HepG2 (cell line): ENCODE data around the gene EFCAB8. TPM values are rescaled to one million over a fixed set of nuclear protein-coding genes. Genes with fewer than 3 reads are reported as not detected.

ENCODE experiments used
- CBX5 ChIP-seq: sonication (generic); formaldehyde crosslinking; IDR thresholded peaks from 2 replicates; pipeline ENCODE4 v1.4.0; 2020; ENCODE audit warnings: missing genetic modification reagents, borderline replicate concordance
- CENPBD1 ChIP-seq: sonication (generic); formaldehyde crosslinking; IDR thresholded peaks from 2 replicates; pipeline ENCODE4 v1.8.0; 2022; ENCODE audit warnings: missing genetic modification reagents, low read depth, mild to moderate bottlenecking, borderline replicate concordance
- ELF3 ChIP-seq: IDR thresholded peaks from 2 replicates; pipeline ENCODE4 v1.6.1; 2016; ENCODE audit warnings: missing genetic modification reagents, missing compliant biosample characterization
- JUN ChIP-seq: sonication (generic); formaldehyde crosslinking; IDR thresholded peaks from 2 replicates; pipeline ENCODE4 v1.4.0; 2020; ENCODE audit warnings: mild to moderate bottlenecking, missing genetic modification reagents
- KDM5B ChIP-seq: sonication (generic); formaldehyde crosslinking; IDR thresholded peaks from 2 replicates; pipeline ENCODE4 v1.4.0; 2020; ENCODE audit warnings: missing genetic modification reagents, mild to moderate bottlenecking, borderline replicate concordance
- MED1 ChIP-seq: sonication (generic); formaldehyde crosslinking; IDR thresholded peaks from 2 replicates; pipeline ENCODE4 v1.4.0; 2020; ENCODE audit warnings: missing genetic modification reagents
- NCOA2 ChIP-seq: sonication (generic); formaldehyde crosslinking; IDR thresholded peaks from 2 replicates; pipeline ENCODE4 v1.8.0; 2022; ENCODE audit warnings: inconsistent platforms
- NFIC ChIP-seq: IDR thresholded peaks from 2 replicates; pipeline ENCODE4 v1.6.1; 2012; ENCODE audit warnings: mild to moderate bottlenecking, low read length, inconsistent platforms
- RBM39 ChIP-seq: fragments of 200-400 bp; formaldehyde crosslinking; IDR thresholded peaks from one replicate; pipeline ENCODE4 v1.6.1; 2018; ENCODE audit warnings: antibody characterized with exemption, mild to moderate bottlenecking, low read depth, low read length; ENCODE audit not compliant: poor library complexity, severe bottlenecking
- REXO4 ChIP-seq: sonication (generic); formaldehyde crosslinking; IDR thresholded peaks from 2 replicates; pipeline ENCODE4 v1.8.0; 2022; ENCODE audit warnings: missing genetic modification reagents, mild to moderate bottlenecking, borderline replicate concordance
- RFX3 ChIP-seq: IDR thresholded peaks from 2 replicates; pipeline ENCODE4 v1.6.1; 2016; ENCODE audit warnings: missing biosample characterization, missing genetic modification reagents
- RNF2 ChIP-seq: fragments of 450-650 bp; conservative IDR thresholded peaks from 2 replicates; pipeline ENCODE4 v1.6.1; 2016; ENCODE audit warnings: low read depth
- SALL1 ChIP-seq: sonication (generic); formaldehyde crosslinking; IDR thresholded peaks from 2 replicates; pipeline ENCODE4 v1.8.0; 2022; ENCODE audit warnings: mild to moderate bottlenecking, missing genetic modification reagents
- U2AF1 ChIP-seq: fragments of 200-400 bp; formaldehyde crosslinking; optimal IDR thresholded peaks from 2 replicates; pipeline ENCODE3; 2017; ENCODE audit warnings: mild to moderate bottlenecking, low read depth, low read length
- ZNF225 ChIP-seq: sonication (generic); formaldehyde crosslinking; IDR thresholded peaks from 2 replicates; pipeline ENCODE4 v1.4.0; 2020; ENCODE audit warnings: mild to moderate bottlenecking, missing genetic modification reagents
- ZNF3 ChIP-seq: IDR thresholded peaks from 2 replicates; pipeline ENCODE4 v1.7.0; 2017; ENCODE audit warnings: inconsistent platforms
- ZNF510 ChIP-seq: sonication (generic); formaldehyde crosslinking; IDR thresholded peaks from 2 replicates; pipeline ENCODE4 v1.4.0; 2020; ENCODE audit warnings: low read depth, mild to moderate bottlenecking, missing genetic modification reagents
- ZNF841 ChIP-seq: sonication (generic); formaldehyde crosslinking; IDR thresholded peaks from 2 replicates; pipeline ENCODE4 v1.8.1; 2023; ENCODE audit warnings: missing genetic modification reagents, borderline replicate concordance
- ZNF878 ChIP-seq: sonication (generic); formaldehyde crosslinking; IDR thresholded peaks from 2 replicates; pipeline ENCODE4 v1.8.1; 2023; ENCODE audit warnings: mild to moderate bottlenecking, missing genetic modification reagents, moderate library complexity
- ZSCAN12 ChIP-seq: sonication (generic); formaldehyde crosslinking; IDR thresholded peaks from 2 replicates; pipeline ENCODE4 v1.9.0; 2021; ENCODE audit warnings: mild to moderate bottlenecking, missing genetic modification reagents
- ZUFSP ChIP-seq: sonication (generic); formaldehyde crosslinking; IDR thresholded peaks from 2 replicates; pipeline ENCODE4 v1.9.0; 2021; ENCODE audit warnings: missing genetic modification reagents, mild to moderate bottlenecking, borderline replicate concordance
- polyA plus RNA-seq, 8 experiments: library from polyadenylated mRNA; depleted of rRNA in 3 of 8; stranded (reverse) in 7 of 8; unstranded in 1 of 8; fragments of >200 nt; fragmentation: Illumina TruSeq in 4 of 8; extraction: Trizol in 4 of 8; gene quantifications; 2 replicates each; pipeline versions ENCODE4 v1.2.1 to v1.2.3, GENCODE V29; 2011 to 2016; ENCODE audit warnings: low read depth in 4 of 8, missing spikeins in 1 of 8, mixed read lengths in 1 of 8; ENCODE audit not compliant: insufficient read depth in 1 of 8
- total RNA-seq, 5 experiments: library from RNA; depleted of rRNA; stranded (reverse); fragments of >200 nt; fragmentation: Illumina TruSeq; extraction: Trizol; gene quantifications; 2 replicates each; pipeline ENCODE4 v1.2.3, GENCODE V29; 2016; ENCODE audit warnings: low read depth in 1 of 5
- TF ChIP-seq, protein P1 (sequence below): sonication (generic); formaldehyde crosslinking; IDR thresholded peaks from 2 replicates; pipeline ENCODE4 v1.8.1; 2023; ENCODE audit warnings: missing genetic modification reagents, mild to moderate bottlenecking, borderline replicate concordance
- TF ChIP-seq, protein P2 (sequence below): sonication (generic); formaldehyde crosslinking; IDR thresholded peaks from 2 replicates; pipeline ENCODE4 v1.4.0; 2020; ENCODE audit warnings: mild to moderate bottlenecking, missing genetic modification reagents

EFCAB8 gene
- total and polyA plus RNA-seq, 2 of the 13 experiments (the other 11 are each of a cell fraction or from before 2014, with no cell fraction given) = 0.15 to 0.22 TPM

DNA sequence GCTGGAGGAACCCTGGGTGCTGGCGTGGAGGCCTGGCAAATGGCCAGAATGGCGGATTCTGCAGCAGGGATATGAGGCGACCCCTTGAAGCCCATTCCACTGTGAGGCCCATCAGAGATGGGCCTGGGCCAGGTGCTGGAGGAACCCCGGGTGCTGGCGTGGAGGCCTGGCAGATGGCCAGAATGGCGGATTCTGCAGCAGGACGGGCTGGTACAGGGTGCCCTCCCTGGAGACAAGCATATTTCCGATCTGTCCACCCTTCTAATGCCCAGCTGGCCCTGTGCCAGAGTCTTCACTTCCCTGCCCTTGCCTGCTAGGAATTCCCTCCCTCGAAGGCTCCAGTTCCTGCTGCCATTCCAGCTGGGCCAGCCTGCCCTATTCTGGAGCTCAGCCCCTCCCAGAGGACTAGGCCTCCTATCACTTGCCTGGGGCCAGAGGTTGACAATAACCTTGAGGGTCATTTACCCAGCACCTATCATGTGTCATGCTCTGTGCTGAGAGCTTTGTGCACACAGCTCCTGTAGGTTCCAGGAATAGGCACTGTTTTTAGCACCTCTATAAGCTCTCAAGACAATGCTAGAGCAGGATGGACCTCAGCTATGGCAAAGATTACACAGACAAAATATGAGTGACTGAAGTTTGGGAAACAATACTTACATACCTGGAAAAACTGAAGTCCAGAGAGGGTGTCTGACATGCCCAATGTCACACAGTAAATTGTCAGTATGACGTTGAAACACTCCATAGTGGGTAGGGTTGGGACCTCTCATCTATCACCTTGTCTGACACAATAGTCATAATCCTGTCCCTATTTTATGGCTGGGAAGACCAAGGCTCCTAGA lies 124.1 kb downstream of the EFCAB8 start (continued):
- 0 out of 2 replicates have a peak, but pooled peaks have one; percentile 15 for TF ChIP-seq SALL1 (CRISPR knock-in tag)
- TF ChIP-seq ZUFSP = no peak
- TF ChIP-seq ZNF510 (CRISPR knock-in tag) = no peak
- no peak for TF ChIP-seq U2AF1
- TF ChIP-seq ZNF878 (CRISPR knock-in tag) = no peak
- no peak for TF ChIP-seq KDM5B (CRISPR knock-in tag)
- TF ChIP-seq MED1 (CRISPR knock-in tag) = peak; percentile 15; the same call in 1 of the 2 replicates
- TF ChIP-seq NFIC = no peak
- TF ChIP-seq RFX3 = no peak
- TF ChIP-seq, protein P1, sequence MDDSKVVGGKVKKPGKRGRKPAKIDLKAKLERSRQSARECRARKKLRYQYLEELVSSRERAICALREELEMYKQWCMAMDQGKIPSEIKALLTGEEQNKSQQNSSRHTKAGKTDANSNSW (CRISPR knock-in tag) = no peak
- TF ChIP-seq JUN (CRISPR knock-in tag) = no peak
- no peak for TF ChIP-seq CENPBD1
- TF ChIP-seq ZNF3 (CRISPR knock-in tag) = 0 out of 2 replicates have a peak, but pooled peaks have one; percentile 28
- no peak for TF ChIP-seq ZSCAN12 (CRISPR knock-in tag)
- TF ChIP-seq REXO4 (CRISPR knock-in tag) = no peak
- 0 out of 2 replicates have a peak, but pooled peaks have one; percentile 25 for TF ChIP-seq ELF3 (CRISPR knock-in tag)
- no peak for TF ChIP-seq RNF2
- TF ChIP-seq RBM39 = no peak
- TF ChIP-seq, protein P2, sequence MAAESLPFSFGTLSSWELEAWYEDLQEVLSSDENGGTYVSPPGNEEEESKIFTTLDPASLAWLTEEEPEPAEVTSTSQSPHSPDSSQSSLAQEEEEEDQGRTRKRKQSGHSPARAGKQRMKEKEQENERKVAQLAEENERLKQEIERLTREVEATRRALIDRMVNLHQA = no peak
- no peak for TF ChIP-seq ZNF841 (CRISPR knock-in tag)
- no peak; the same call in 1 of the 2 replicates for TF ChIP-seq CBX5 (CRISPR knock-in tag)
- TF ChIP-seq ZNF225 (CRISPR knock-in tag) = no peak
- no peak for TF ChIP-seq NCOA2 (CRISPR knock-in tag)
